ENCODE results near the gene DNAI1. TPM values are rescaled to one million over a fixed set of nuclear protein-coding genes. Genes with fewer than 3 reads are reported as not detected.

Gene DNAI1
- total and polyA plus RNA-seq, 10 of the 15 experiments (the other 5 are each of a cell fraction or from before 2014, with no cell fraction given): not detected

- TF ChIP-seq, protein P1, sequence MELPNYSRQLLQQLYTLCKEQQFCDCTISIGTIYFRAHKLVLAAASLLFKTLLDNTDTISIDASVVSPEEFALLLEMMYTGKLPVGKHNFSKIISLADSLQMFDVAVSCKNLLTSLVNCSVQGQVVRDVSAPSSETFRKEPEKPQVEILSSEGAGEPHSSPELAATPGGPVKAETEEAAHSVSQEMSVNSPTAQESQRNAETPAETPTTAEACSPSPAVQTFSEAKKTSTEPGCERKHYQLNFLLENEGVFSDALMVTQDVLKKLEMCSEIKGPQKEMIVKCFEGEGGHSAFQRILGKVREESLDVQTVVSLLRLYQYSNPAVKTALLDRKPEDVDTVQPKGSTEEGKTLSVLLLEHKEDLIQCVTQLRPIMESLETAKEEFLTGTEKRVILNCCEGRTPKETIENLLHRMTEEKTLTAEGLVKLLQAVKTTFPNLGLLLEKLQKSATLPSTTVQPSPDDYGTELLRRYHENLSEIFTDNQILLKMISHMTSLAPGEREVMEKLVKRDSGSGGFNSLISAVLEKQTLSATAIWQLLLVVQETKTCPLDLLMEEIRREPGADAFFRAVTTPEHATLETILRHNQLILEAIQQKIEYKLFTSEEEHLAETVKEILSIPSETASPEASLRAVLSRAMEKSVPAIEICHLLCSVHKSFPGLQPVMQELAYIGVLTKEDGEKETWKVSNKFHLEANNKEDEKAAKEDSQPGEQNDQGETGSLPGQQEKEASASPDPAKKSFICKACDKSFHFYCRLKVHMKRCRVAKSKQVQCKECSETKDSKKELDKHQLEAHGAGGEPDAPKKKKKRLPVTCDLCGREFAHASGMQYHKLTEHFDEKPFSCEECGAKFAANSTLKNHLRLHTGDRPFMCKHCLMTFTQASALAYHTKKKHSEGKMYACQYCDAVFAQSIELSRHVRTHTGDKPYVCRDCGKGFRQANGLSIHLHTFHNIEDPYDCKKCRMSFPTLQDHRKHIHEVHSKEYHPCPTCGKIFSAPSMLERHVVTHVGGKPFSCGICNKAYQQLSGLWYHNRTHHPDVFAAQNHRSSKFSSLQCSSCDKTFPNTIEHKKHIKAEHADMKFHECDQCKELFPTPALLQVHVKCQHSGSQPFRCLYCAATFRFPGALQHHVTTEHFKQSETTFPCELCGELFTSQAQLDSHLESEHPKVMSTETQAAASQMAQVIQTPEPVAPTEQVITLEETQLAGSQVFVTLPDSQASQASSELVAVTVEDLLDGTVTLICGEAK (IDR thresholded peaks at IDR 0.05; ENCODE audit: borderline replicate concordance): no peak
- TF ChIP-seq, protein P2, sequence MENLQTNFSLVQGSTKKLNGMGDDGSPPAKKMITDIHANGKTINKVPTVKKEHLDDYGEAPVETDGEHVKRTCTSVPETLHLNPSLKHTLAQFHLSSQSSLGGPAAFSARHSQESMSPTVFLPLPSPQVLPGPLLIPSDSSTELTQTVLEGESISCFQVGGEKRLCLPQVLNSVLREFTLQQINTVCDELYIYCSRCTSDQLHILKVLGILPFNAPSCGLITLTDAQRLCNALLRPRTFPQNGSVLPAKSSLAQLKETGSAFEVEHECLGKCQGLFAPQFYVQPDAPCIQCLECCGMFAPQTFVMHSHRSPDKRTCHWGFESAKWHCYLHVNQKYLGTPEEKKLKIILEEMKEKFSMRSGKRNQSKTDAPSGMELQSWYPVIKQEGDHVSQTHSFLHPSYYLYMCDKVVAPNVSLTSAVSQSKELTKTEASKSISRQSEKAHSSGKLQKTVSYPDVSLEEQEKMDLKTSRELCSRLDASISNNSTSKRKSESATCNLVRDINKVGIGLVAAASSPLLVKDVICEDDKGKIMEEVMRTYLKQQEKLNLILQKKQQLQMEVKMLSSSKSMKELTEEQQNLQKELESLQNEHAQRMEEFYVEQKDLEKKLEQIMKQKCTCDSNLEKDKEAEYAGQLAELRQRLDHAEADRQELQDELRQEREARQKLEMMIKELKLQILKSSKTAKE (IDR thresholded peaks at IDR 0.05; ENCODE audit: low read depth, poor library complexity, severe bottlenecking): no peak
- no peak for TF ChIP-seq CEBPB (IDR thresholded peaks at IDR 0.05; ENCODE audit: borderline replicate concordance in 1 of 2, low read depth in 2 of 2, low read length in 2 of 2)
- TF ChIP-seq FOXK2 (IDR thresholded peaks at IDR 0.05): no peak
- TF ChIP-seq ZNF207 (IDR thresholded peaks at IDR 0.05; ENCODE audit: borderline replicate concordance): no peak
- TF ChIP-seq IRF4 (IDR thresholded peaks at IDR 0.05; ENCODE audit: low read depth, low read length): no peak
- no peak for TF ChIP-seq ZNF217 (IDR thresholded peaks at IDR 0.05)
- TF ChIP-seq, protein P3, sequence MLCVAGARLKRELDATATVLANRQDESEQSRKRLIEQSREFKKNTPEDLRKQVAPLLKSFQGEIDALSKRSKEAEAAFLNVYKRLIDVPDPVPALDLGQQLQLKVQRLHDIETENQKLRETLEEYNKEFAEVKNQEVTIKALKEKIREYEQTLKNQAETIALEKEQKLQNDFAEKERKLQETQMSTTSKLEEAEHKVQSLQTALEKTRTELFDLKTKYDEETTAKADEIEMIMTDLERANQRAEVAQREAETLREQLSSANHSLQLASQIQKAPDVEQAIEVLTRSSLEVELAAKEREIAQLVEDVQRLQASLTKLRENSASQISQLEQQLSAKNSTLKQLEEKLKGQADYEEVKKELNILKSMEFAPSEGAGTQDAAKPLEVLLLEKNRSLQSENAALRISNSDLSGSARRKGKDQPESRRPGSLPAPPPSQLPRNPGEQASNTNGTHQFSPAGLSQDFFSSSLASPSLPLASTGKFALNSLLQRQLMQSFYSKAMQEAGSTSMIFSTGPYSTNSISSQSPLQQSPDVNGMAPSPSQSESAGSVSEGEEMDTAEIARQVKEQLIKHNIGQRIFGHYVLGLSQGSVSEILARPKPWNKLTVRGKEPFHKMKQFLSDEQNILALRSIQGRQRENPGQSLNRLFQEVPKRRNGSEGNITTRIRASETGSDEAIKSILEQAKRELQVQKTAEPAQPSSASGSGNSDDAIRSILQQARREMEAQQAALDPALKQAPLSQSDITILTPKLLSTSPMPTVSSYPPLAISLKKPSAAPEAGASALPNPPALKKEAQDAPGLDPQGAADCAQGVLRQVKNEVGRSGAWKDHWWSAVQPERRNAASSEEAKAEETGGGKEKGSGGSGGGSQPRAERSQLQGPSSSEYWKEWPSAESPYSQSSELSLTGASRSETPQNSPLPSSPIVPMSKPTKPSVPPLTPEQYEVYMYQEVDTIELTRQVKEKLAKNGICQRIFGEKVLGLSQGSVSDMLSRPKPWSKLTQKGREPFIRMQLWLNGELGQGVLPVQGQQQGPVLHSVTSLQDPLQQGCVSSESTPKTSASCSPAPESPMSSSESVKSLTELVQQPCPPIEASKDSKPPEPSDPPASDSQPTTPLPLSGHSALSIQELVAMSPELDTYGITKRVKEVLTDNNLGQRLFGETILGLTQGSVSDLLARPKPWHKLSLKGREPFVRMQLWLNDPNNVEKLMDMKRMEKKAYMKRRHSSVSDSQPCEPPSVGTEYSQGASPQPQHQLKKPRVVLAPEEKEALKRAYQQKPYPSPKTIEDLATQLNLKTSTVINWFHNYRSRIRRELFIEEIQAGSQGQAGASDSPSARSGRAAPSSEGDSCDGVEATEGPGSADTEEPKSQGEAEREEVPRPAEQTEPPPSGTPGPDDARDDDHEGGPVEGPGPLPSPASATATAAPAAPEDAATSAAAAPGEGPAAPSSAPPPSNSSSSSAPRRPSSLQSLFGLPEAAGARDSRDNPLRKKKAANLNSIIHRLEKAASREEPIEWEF (IDR thresholded peaks at IDR 0.05; ENCODE audit: insufficient replicate concordance, low read depth, low read length): no peak
- TF ChIP-seq NFIC (IDR thresholded peaks at IDR 0.05; ENCODE audit: low read depth, low read length): no peak
- no peak for TF ChIP-seq NR2C2 (IDR thresholded peaks at IDR 0.05; ENCODE audit: borderline replicate concordance, control insufficient read depth, insufficient read length, low read depth)
- no peak for TF ChIP-seq RUNX3 (IDR thresholded peaks at IDR 0.05; ENCODE audit: low read length)
- TF ChIP-seq SP1 (IDR thresholded peaks at IDR 0.05; ENCODE audit: low read depth, low read length): no peak
- no peak for TF ChIP-seq CHD2 (IDR thresholded peaks at IDR 0.05; ENCODE audit: borderline replicate concordance, low read depth, low read length)
- no peak for TF ChIP-seq SPI1 (IDR thresholded peaks at IDR 0.05; ENCODE audit: borderline replicate concordance, insufficient read depth, low read depth, low read length)
- TF ChIP-seq KAT2A (conservative IDR thresholded peaks at IDR 0.05; ENCODE audit: control insufficient read depth, low read depth, low read length): no peak
Observed at GRCh38 chr9:34457266-34458012, 1.2 kb upstream of the DNAI1 start (continued).

All from GM12878 (cell line).